T-cell (primary cell): ENCODE results near the gene HMGCL. TPM values are rescaled to one million over a fixed set of nuclear protein-coding genes. Genes with fewer than 3 reads are reported as not detected.

Source experiments
- ATAC-seq, 4 experiments: fragments of 200-7000 bp in 3 of 4; fragments of 150-1000 bp in 1 of 4; cut with Tn5 transposase; replicated peaks in 1 of 4; 1 replicate in 3 of 4; 2 replicates in 1 of 4; pipeline ENCODE4 v1.10.0; 2021; ENCODE audit warnings: moderate library complexity in 3 of 4, mild to moderate bottlenecking in 2 of 4, moderate number of reproducible peaks in 1 of 4
- CTCF ChIA-PET, 2 donors: fragments of 300-600 bp; sonication (Branson Sonifier 250); formaldehyde crosslinking; loops; one replicate each; lab custom pipeline; 2022; ENCODE audit warnings: antibody characterized with exemption in 2 of 2; lab: Charles Lee
- POLR2A ChIA-PET, 2 donors: fragments of 300-600 bp; sonication (Branson Sonifier 250); formaldehyde crosslinking; loops; one replicate each; lab custom pipeline; 2022; ENCODE audit warnings: antibody characterized with exemption in 2 of 2; lab: Charles Lee
- DNase-seq, 35 experiments: peaks; one replicate each; pipeline versions ENCODE4 v3.0.0 to v3.0.0-alpha.2; 2013 to 2023
- H3K27ac ChIP-seq: one replicate; pipeline ENCODE4 v1.5.1; 2013; ENCODE audit warnings: low read length
- H3K27me3 ChIP-seq, 2 experiments: replicated peaks in 1 of 2; 1 replicate in 1 of 2; 2 replicates in 1 of 2; pipeline versions ENCODE4 v1.6.1 to v1.7.0; 2013; ENCODE audit warnings: low read length in 1 of 2, mixed read lengths in 1 of 2; ENCODE audit not compliant: control insufficient read depth in 2 of 2, insufficient read depth in 2 of 2; ENCODE audit errors: extremely low read depth in 1 of 2
- H3K36me3 ChIP-seq, 2 donors: 1 replicate in 1 of 2; 2 replicates in 1 of 2; pipeline versions ENCODE4 v1.6.1 to v1.7.0; 2013; ENCODE audit warnings: low read length in 1 of 2; ENCODE audit not compliant: control insufficient read depth in 2 of 2, insufficient read depth in 1 of 2; ENCODE audit errors: extremely low read depth in 1 of 2
- H3K4me1 ChIP-seq, 2 experiments: 1 replicate in 1 of 2; 2 replicates in 1 of 2; pipeline versions ENCODE4 v1.6.1 to v1.7.0; 2013; ENCODE audit warnings: low read length in 2 of 2, mixed read lengths in 1 of 2; ENCODE audit not compliant: insufficient read depth in 2 of 2, control insufficient read depth in 1 of 2; ENCODE audit errors: extremely low read depth in 1 of 2
- H3K4me3 ChIP-seq, 2 donors: 1 replicate in 1 of 2; 2 replicates in 1 of 2; pipeline versions ENCODE4 v1.5.1 to v1.7.0; 2013; ENCODE audit warnings: mild to moderate bottlenecking in 2 of 2, low read length in 1 of 2, moderate library complexity in 1 of 2; ENCODE audit not compliant: control insufficient read depth in 1 of 2; ENCODE audit errors: extremely low read depth in 1 of 2
- H3K9me3 ChIP-seq: 2 replicates; pipeline ENCODE4 v1.7.0; 2013
- H3K27ac Mint-ChIP-seq, 2 donors: one replicate each; pipeline ENCODE4 v1.8.0; 2020 to 2021; ENCODE audit warnings: mild to moderate bottlenecking in 2 of 2, mixed read lengths in 2 of 2
- H3K27me3 Mint-ChIP-seq, 2 donors: one replicate each; pipeline ENCODE4 v1.8.0; 2021 to 2022; ENCODE audit warnings: mixed read lengths in 2 of 2
- H3K36me3 Mint-ChIP-seq: one replicate; pipeline ENCODE4 v1.8.0; 2021; ENCODE audit warnings: mixed read lengths
- H3K4me1 Mint-ChIP-seq, 3 donors: one replicate each; pipeline ENCODE4 v1.8.0; 2020 to 2022; ENCODE audit warnings: mixed read lengths in 3 of 3, mild to moderate bottlenecking in 1 of 3
- H3K4me3 Mint-ChIP-seq, 3 donors: one replicate each; pipeline ENCODE4 v1.8.0; 2020 to 2022; ENCODE audit warnings: mild to moderate bottlenecking in 3 of 3, mixed read lengths in 3 of 3, moderate library complexity in 3 of 3
- H3K9me3 Mint-ChIP-seq, 3 donors: one replicate each; pipeline ENCODE4 v1.8.0; 2020 to 2022; ENCODE audit warnings: mixed read lengths in 3 of 3
- WGBS: methylation state at CpG from one replicate; pipeline ENCODE4 v1.1.5; 2013; ENCODE audit warnings: missing lambda C conversion rate; ENCODE audit not compliant: insufficient coverage; 5-methylcytosine and 5-hydroxymethylcytosine counted together
- total RNA-seq, 35 experiments: library from RNA in 6 of 35; stranded (reverse) in 6 of 35; fragments of 120-200 nt in 1 of 35; gene quantifications; one replicate each; pipeline versions ENCODE4 v1.2.1 to v1.2.4 and lab custom pipeline; 2013 to 2026

HMGCL gene
- total RNA-seq (10 to 100 TPM; 14.5 to 39.0 (median 32.9) TPM), total RNA-seq (lab: John Stamatoyannopoulos, UW) (4.5 to 32.4 (median 12.9) reads per million in 29 experiments)
- total RNA-seq (2013) = 31.0 TPM

DNA sequence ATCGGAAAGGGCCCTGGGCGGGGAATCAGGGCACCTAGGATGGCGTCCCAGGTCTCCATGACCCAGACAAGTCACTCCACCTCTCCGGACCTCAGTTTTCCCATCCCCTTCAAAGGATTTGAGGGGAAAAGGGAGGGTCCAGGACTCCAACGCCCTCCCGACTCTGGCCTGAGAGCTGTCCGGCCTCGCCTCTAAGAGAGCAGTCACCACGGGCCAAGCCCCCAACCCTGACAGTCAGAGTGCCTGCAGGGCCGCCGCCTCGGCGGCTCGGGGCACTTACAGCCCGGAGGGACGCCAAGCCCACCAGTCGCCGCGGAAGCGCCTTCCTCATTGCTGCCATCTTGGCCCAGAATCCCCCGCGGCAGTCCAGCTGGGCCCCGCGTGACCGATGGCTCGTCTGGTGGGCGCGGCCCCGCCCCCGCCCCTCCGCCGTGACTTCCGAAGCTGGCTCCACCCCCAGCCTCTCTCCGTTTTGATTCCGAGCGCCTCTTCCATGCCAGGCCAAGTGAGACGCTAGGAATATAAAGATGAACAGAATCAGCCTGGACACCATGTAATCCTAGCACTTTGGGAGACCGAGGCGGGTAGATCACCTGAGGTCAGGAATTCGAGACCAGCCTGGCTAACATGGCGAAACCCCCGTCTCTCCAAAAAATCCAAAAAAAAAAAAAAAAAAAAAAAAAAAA is at the start of gene HMGCL:
Gene HMGCL, minus strand, starts transcription at position 354 of the 686 bp plus-strand sequence. Its CDS starts 14 bp downstream, at position 340.
- no peaks in the 10 kb centered on the region for H3K9me3 ChIP-seq
- ATAC-seq (peak; percentile 93 to 98 (median 98)), DNase-seq (peak; percentile 72 to 91 (median 85))
- peak within 1 kb of the TSS; percentile 99 to 100 for H3K4me3 ChIP-seq
- H3K4me1 ChIP-seq = peaks cover 5 to 13% of the 10 kb centered on the region in 2 experiments
- no peaks in the 10 kb centered on the region for H3K27me3 ChIP-seq
- Mint-ChIP-seq H3K4me3 (peak within 1 kb of the TSS; percentile 93 to 95 (median 94)), H3K27ac (peak within 1 kb of the TSS; percentile 95 to 97), H3K9me3 (no peaks in the 10 kb centered on the region), H3K36me3 (peaks cover 3% of the 10 kb centered on the region), H3K4me1 (peaks cover 22 to 34% (median 26%) of the 10 kb centered on the region in 3 donors), H3K27me3 (no peaks in the 10 kb centered on the region)
- WGBS = under 1% methylated on average over 32 of the region's 42 CpGs
- CTCF ChIA-PET = interaction anchor here (0.7 to 2.6 kb wide), 4 partner anchors 15 to 341 kb away, joined by 3 to 21 read pairs (median 4); partner anchors contain the start of gene GALE (in 1 of the 2)
- H3K36me3 ChIP-seq = no peaks in the 10 kb centered on the region
- POLR2A ChIA-PET = interaction anchor here (0.5 to 0.8 kb wide), 12 partner anchors 15 to 1817 kb away, joined by 3 to 9 read pairs (median 4); partner anchors contain the start of gene SRSF10 (in 1 of the 2)
- peak within 1 kb of the TSS; percentile 96 for H3K27ac ChIP-seq

DNA sequence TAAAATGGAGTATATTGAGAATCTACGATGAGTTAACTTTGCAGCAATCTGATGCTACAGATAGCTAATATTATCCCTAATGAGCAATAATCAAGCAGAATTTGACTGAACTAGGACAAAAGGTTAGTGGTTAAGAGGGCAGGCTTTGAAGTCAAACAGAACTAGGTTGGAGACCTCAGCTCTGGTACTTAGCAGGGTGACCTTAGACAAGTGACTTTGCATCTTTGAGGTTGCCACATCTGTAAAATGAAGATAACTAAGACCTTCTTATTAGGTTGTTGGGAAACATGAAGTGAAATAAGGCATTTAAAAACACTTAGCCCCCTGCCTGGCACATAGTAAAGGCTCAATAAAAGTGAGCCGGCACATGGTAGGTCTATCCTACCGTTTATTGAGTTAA is 47.2 kb upstream of the HMGCL start:
- Mint-ChIP-seq H3K27me3 (peaks cover 0 to 3% of the 10 kb centered on the region in 2 donors), H3K4me1 (peaks cover 8 to 13% (median 10%) of the 10 kb centered on the region in 3 donors), H3K9me3 (peaks cover 0 to 4% (median 0%) of the 10 kb centered on the region in 3 donors), H3K27ac (no peak overlapping the region), H3K36me3 (peaks cover 8% of the 10 kb centered on the region), H3K4me3 (no peak overlapping the region)
- Histone ChIP-seq H3K27me3 (peaks cover 0 to 6% of the 10 kb centered on the region in 2 experiments), H3K4me3 (no peak overlapping the region), H3K36me3 (no peaks in the 10 kb centered on the region), H3K9me3 (no peaks in the 10 kb centered on the region), H3K27ac (no peak overlapping the region), H3K4me1 (peaks cover 1 to 12% of the 10 kb centered on the region in 2 experiments)
- WGBS = no CpG with 5 or more reads among the region's 3 CpGs
- ChIA-PET CTCF (interaction anchor here in 1 of 2 donors (0.7 kb wide), 1 partner anchor 62 kb away, joined by 3 read pairs; no protein-coding TSS in a partner anchor), POLR2A (interaction anchor here in 1 of 2 donors (0.5 kb wide), 1 partner anchor 255 kb away, joined by 5 read pairs; no protein-coding TSS in a partner anchor)
- no peak for ATAC-seq
- no peak for DNase-seq

DNA sequence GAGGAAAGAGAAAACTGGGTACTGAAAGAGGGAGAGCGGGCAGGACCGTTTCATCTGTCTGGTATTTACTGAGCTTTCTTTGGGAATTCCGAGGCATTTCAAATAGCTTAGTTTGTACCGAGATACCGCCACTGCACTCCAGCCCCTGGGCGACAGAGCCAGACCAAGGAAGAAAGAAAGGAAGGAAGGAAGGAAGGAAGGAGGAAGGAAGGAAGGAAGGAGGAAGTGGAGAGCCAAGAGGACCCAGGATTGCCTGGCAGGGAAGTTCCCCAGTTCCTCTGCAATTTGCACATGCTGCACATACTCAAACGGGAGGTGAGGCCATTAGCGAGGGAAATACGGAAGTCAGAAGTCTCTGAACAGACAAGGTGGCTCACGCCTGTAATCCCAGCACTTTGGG is 43.8 kb upstream of the HMGCL start:
- Histone ChIP-seq H3K27ac (no peak overlapping the region), H3K27me3 (no peaks in the 10 kb centered on the region), H3K9me3 (no peaks in the 10 kb centered on the region), H3K4me3 (peak overlapping the region; percentile 69 to 81), H3K4me1 (peaks cover 5 to 19% of the 10 kb centered on the region in 2 experiments), H3K36me3 (peaks cover 5 to 14% of the 10 kb centered on the region in 2 donors)
- H3K36me3 Mint-ChIP-seq = peaks cover 8% of the 10 kb centered on the region
- ATAC-seq (no peak), DNase-seq (no peak)
- H3K9me3 Mint-ChIP-seq = no peaks in the 10 kb centered on the region
- H3K27ac Mint-ChIP-seq = peak overlapping the region in 1 of 2 donors; percentile 95
- H3K4me3 Mint-ChIP-seq = peak overlapping the region; percentile 21 to 83 (median 71)
- WGBS = 85% methylated on average over 9 of the region's 10 CpGs
- ChIA-PET CTCF (interaction anchor here (0.6 to 1.7 kb wide), 9 partner anchors 11 to 677 kb away, joined by 3 to 8 read pairs (median 4); no protein-coding TSS in a partner anchor), POLR2A (interaction anchor here in 1 of 2 donors (0.5 kb wide), 1 partner anchor 9 kb away, joined by 3 read pairs; no protein-coding TSS in a partner anchor)
- H3K4me1 Mint-ChIP-seq = peaks cover 22 to 31% (median 23%) of the 10 kb centered on the region in 3 donors
- H3K27me3 Mint-ChIP-seq = no peaks in the 10 kb centered on the region

DNA sequence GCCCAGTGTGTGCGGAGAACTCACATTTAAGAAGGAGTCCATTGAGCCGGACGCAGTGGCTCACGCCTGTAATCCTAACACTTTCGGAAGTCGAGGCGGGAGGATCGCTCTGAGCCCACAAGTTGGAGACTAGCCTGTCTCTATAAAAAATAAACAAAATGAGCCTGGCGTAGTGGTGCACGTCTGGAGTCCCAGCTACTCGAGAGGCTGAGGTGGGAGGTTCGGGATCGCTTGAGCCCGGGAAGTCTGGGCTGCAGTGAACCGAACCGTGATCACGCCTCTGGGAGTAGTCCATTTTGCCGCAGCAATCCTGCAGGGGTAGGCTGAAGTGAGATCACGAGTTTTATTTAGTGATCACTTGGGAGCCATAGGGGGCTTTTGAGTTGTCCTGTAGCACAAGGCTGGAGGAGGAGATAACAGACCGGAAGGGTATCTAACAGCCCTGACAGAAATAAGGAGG is 43.4 kb upstream of the HMGCL start:
- H3K4me3 ChIP-seq = peak overlapping the region; percentile 69 to 81
- ATAC-seq (peak in 2 of 4 experiments; percentile 3 to 30), DNase-seq (peak in 3 of 35 experiments; percentile 2 to 3 (median 2))
- H3K9me3 Mint-ChIP-seq = no peaks in the 10 kb centered on the region
- 41% methylated on average over 19 of the region's 20 CpGs for whole genome bisulfite sequencing
- peaks cover 5 to 15% of the 10 kb centered on the region in 2 donors for H3K36me3 ChIP-seq
- H3K4me1 ChIP-seq = peaks cover 5 to 19% of the 10 kb centered on the region in 2 experiments
- peaks cover 22 to 31% (median 23%) of the 10 kb centered on the region in 3 donors for H3K4me1 Mint-ChIP-seq
- no peaks in the 10 kb centered on the region for H3K27me3 ChIP-seq
- POLR2A ChIA-PET = interaction anchor here in 1 of 2 donors (0.5 to 0.6 kb wide), 2 partner anchors 9 to 1400 kb away, joined by 3 to 7 read pairs; no protein-coding TSS in a partner anchor
- H3K27me3 Mint-ChIP-seq = no peaks in the 10 kb centered on the region
- no peaks in the 10 kb centered on the region for H3K9me3 ChIP-seq
- CTCF ChIA-PET = interaction anchor here (0.6 to 1.7 kb wide), 8 partner anchors 12 to 678 kb away, joined by 3 to 8 read pairs (median 4); no protein-coding TSS in a partner anchor
- peak overlapping the region; percentile 71 to 83 (median 79) for H3K4me3 Mint-ChIP-seq
- H3K27ac ChIP-seq = peak overlapping the region; percentile 32
- peak overlapping the region; percentile 62 to 95 for H3K27ac Mint-ChIP-seq
- H3K36me3 Mint-ChIP-seq = peaks cover 8% of the 10 kb centered on the region

DNA sequence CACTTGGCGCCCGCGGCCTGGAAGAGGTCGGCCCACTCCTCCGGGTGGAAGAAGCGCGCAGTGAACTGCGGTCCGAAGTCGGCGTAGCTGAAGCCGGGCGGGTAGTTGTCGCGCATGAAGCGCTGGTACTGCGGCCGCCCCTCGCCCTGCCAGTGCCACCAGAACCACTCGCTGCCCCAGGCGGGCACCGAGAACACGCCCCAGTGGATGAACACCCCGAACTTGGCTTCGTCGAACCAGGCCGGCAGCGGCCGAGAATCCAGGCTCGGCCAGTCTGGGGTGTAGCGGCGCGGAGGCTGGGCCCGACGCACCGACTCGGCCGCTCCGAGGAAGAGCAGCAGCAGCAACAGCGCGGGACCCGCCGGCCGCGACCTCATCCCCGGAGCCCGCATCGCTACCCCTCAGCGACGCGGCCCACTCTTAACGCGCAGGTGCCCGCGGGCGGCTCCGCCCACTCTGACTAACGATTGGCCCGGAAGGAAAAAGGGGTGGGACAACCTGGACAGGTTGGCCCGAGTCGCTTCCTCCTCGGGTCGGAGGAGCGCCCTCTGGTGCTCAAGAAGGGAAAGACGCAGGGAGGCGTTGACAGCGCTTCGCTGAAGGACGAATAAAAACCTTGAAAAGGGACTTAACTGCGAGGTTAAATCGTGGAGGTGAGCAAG is 42.8 kb upstream of the HMGCL start, which contains the start of gene FUCA1:
Gene FUCA1, minus strand, starts transcription at position 396 of the 662 bp plus-strand sequence. Its CDS starts 4 bp downstream, at position 392.
- Histone ChIP-seq H3K9me3 (no peaks in the 10 kb centered on the region), H3K4me1 (peaks cover 5 to 19% of the 10 kb centered on the region in 2 experiments), H3K4me3 (peak within 1 kb of the TSS; percentile 69 to 81), H3K27ac (peak within 1 kb of the TSS; percentile 34), H3K36me3 (peaks cover 5 to 18% of the 10 kb centered on the region in 2 donors), H3K27me3 (no peaks in the 10 kb centered on the region)
- DNase-seq (peak; percentile 90 to 98 (median 95)), ATAC-seq (peak; percentile 99)
- no peaks in the 10 kb centered on the region for H3K9me3 Mint-ChIP-seq
- H3K27ac Mint-ChIP-seq = peak within 1 kb of the TSS; percentile 62 to 95
- under 1% methylated on average over 70 of the region's 71 CpGs for WGBS
- H3K36me3 Mint-ChIP-seq = peaks cover 8% of the 10 kb centered on the region
- ChIA-PET POLR2A (interaction anchor here in 1 of 2 donors (0.6 kb wide), 1 partner anchor 1400 kb away, joined by 7 read pairs; no protein-coding TSS in a partner anchor), CTCF (interaction anchor here (0.8 to 1.0 kb wide), 2 partner anchors 18 to 287 kb away, joined by 3 read pairs; no protein-coding TSS in a partner anchor)
- H3K27me3 Mint-ChIP-seq = no peaks in the 10 kb centered on the region
- peaks cover 22 to 31% (median 23%) of the 10 kb centered on the region in 3 donors for H3K4me1 Mint-ChIP-seq
- peak within 1 kb of the TSS; percentile 71 to 83 (median 79) for H3K4me3 Mint-ChIP-seq
